ENCODE data around the gene ARRDC4. TPM values are rescaled to one million over a fixed set of nuclear protein-coding genes. Genes with fewer than 3 reads are reported as not detected.

ARRDC4 gene
- total and polyA plus RNA-seq, 8 donors = 12.7 to 29.5 (median 17.4) TPM

- intact Hi-C loops (cut with DNase I) = no loop called here
- no peaks in the 10 kb centered on the region for H3K9me3 ChIP-seq
- H3K27me3 ChIP-seq = no peaks in the 10 kb centered on the region
- H3K27ac ChIP-seq = no peak overlapping the region
- peaks cover 0 to 7% of the 10 kb centered on the region in 2 donors for H3K4me1 ChIP-seq
- no peak for ATAC-seq
- TF ChIP-seq, protein P1, sequence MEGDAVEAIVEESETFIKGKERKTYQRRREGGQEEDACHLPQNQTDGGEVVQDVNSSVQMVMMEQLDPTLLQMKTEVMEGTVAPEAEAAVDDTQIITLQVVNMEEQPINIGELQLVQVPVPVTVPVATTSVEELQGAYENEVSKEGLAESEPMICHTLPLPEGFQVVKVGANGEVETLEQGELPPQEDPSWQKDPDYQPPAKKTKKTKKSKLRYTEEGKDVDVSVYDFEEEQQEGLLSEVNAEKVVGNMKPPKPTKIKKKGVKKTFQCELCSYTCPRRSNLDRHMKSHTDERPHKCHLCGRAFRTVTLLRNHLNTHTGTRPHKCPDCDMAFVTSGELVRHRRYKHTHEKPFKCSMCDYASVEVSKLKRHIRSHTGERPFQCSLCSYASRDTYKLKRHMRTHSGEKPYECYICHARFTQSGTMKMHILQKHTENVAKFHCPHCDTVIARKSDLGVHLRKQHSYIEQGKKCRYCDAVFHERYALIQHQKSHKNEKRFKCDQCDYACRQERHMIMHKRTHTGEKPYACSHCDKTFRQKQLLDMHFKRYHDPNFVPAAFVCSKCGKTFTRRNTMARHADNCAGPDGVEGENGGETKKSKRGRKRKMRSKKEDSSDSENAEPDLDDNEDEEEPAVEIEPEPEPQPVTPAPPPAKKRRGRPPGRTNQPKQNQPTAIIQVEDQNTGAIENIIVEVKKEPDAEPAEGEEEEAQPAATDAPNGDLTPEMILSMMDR (IDR thresholded peaks at IDR 0.05) = no peak
- H3K36me3 ChIP-seq = no peaks in the 10 kb centered on the region
- no peak for DNase-seq
- no peak overlapping the region for H3K4me3 ChIP-seq
Measured at GRCh38 chr15:97955035-97955434, 5.5 kb upstream of the ARRDC4 start.

DNA sequence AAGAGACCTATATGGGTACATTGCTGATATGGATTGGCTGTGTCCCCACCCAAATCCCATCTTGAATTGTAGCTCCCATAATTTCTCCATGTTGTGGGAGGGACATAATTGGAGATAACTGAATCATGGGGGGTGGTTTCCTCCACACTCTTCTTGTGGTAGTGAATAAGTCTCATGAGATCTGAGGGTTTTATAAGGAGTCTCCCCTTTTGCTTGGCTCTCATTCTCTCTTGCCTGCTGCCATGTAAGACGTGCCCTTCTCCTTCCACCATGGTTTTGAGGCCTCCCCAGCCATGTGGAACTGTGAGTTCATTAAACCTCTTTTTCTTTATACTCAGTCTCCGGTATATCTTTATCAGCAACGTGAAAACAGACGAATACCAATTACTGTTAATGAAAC lies 5.0 kb upstream of the ARRDC4 start:
- H3K4me3 ChIP-seq = no peak overlapping the region
- TF ChIP-seq, protein P1 (IDR thresholded peaks at IDR 0.05) = no peak
- DNase-seq (no peak), ATAC-seq (no peak)
- H3K36me3 ChIP-seq = no peaks in the 10 kb centered on the region
- H3K27ac ChIP-seq = no peak overlapping the region
- H3K27me3 ChIP-seq = no peaks in the 10 kb centered on the region
- intact Hi-C loops (cut with DNase I) = no loop called here
- peaks cover 0 to 7% of the 10 kb centered on the region in 2 donors for H3K4me1 ChIP-seq
- H3K9me3 ChIP-seq = no peaks in the 10 kb centered on the region

DNA sequence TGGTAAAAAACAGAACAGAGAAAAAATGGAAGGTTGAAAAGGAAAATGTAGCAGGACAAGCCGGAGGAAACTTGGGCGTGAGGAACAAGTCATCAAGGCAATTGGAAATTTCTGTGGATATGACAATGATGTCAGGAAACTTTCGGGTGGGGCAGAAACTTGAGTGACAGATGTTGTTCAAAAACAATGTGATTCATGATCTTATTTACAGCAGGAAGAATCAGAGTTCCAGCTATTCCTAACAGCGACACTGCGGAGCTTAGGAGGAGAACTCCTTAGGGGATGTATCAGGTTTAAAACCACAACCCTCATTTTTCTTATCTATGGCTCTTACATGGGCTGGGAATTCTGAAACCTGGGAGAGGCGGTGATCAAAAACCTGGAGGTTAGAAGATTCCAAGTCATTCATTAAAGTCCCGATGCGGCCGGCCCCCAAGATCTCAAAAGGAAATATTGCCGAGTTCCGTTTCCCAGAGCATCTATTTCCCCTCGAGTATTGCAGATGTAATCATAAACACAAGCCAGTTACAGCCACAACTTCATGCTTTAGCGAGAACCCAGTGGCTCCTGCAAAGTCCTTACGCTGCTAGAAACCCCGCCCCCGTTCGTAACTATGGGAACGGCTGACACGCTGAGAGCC lies 659 bp upstream of the ARRDC4 start:
- Histone ChIP-seq H3K4me1 (peaks cover 0 to 31% of the 10 kb centered on the region in 2 donors), H3K4me3 (peak overlapping the region; percentile 17 to 87), H3K9me3 (no peaks in the 10 kb centered on the region), H3K27me3 (peaks cover 0 to 5% of the 10 kb centered on the region in 2 donors), H3K27ac (peak overlapping the region; percentile 72 to 93), H3K36me3 (no peaks in the 10 kb centered on the region)
- intact Hi-C loops (cut with DNase I) = no loop called here
- DNase-seq (no peak), ATAC-seq (no peak)
- TF ChIP-seq, protein P1 (IDR thresholded peaks at IDR 0.05) = no peak

DNA sequence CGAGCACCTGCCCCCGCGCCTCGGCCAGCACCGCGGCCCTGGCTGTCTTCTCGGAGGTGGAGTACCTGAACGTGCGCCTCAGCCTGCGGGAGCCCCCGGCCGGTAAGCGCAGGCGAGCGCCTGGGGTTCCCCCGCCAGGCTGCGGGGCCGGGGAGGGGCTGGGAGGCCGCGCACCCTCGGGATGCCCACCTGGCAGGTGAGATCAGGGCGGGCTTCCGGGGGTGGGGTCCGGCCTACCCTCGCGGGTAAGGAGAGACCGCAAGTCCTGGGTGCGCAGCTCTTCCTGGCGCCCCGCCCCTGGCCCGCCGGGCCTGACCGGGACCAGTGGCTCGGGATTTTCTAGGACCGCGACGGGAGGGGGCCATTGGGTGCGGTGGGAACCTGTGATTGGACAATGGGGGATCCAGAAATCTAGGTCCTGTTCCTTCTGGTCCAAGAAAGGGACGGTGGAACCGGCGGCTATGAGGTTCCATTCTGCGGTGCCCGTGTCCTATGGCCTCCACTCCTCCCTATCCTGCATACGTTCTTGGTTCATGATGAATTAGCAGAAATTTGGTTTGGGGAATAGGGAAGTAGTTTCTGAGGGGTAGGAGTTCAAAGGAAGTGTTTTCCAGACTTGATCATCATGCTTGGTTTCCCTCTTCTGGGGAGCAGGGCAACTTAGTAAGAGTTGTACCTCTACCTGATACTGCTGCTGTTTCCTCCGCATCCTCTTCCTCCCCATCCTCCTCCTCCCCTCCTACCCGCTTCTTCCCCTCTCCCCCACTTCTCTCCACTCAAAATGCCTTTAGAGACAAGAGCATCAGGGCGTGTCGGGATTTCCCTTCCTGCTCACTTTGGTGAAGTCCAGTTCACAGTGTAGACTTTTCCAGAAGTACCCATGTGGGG lies 808 bp downstream of the ARRDC4 start:
- TF ChIP-seq, protein P1 (IDR thresholded peaks at IDR 0.05) = no peak
- intact Hi-C loops (cut with DNase I) = no loop called here
- ATAC-seq = peak; percentile 6

GRCh38 chr15:97962263-97962662 lies 1.8 kb downstream of the ARRDC4 start:
- TF ChIP-seq, protein P1 (IDR thresholded peaks at IDR 0.05) = no peak
- peak overlapping the region in 1 of 2 donors; percentile 93 for H3K27ac ChIP-seq
- peaks cover 0 to 16% of the 10 kb centered on the region in 2 donors for H3K36me3 ChIP-seq
- H3K4me3 ChIP-seq = peak overlapping the region in 1 of 2 donors; percentile 87
- H3K4me1 ChIP-seq = peaks cover 0 to 51% of the 10 kb centered on the region in 2 donors
- no peaks in the 10 kb centered on the region for H3K9me3 ChIP-seq
- intact Hi-C loops (cut with DNase I) = no loop called here
- H3K27me3 ChIP-seq = peaks cover 0 to 5% of the 10 kb centered on the region in 2 donors
- DNase-seq (no peak), ATAC-seq (no peak)

More for the DNA sequence above, 808 bp downstream of the ARRDC4 start:
- peak; percentile 18 to 88 (median 48) for DNase-seq
- H3K27me3 ChIP-seq = peaks cover 0 to 5% of the 10 kb centered on the region in 2 donors
- H3K27ac ChIP-seq = peak overlapping the region; percentile 82 to 93
- H3K4me1 ChIP-seq = peaks cover 0 to 42% of the 10 kb centered on the region in 2 donors
- no peaks in the 10 kb centered on the region for H3K9me3 ChIP-seq
- peaks cover 0 to 6% of the 10 kb centered on the region in 2 donors for H3K36me3 ChIP-seq
- peak overlapping the region; percentile 71 to 87 for H3K4me3 ChIP-seq

All from left lung (tissue), 10 donors.